HepG2 (cell line): ENCODE data around the gene SLC19A3. TPM values are rescaled to one million over a fixed set of nuclear protein-coding genes. Genes with fewer than 3 reads are reported as not detected.

Experiments used
- CENPX ChIP-seq: sonication (generic); formaldehyde crosslinking; IDR thresholded peaks from 2 replicates; pipeline ENCODE4 v1.9.0; 2021; ENCODE audit warnings: mild to moderate bottlenecking, missing genetic modification reagents, moderate library complexity
- DBP ChIP-seq: sonication (generic); formaldehyde crosslinking; IDR thresholded peaks from 2 replicates; pipeline ENCODE4 v1.4.0; 2020; ENCODE audit warnings: missing genetic modification reagents; ENCODE audit errors: not compliant biosample characterization
- HIVEP1 ChIP-seq: sonication (generic); formaldehyde crosslinking; IDR thresholded peaks from 2 replicates; pipeline ENCODE4 v1.4.0; 2020; ENCODE audit warnings: mild to moderate bottlenecking, missing genetic modification reagents
- KLF11 ChIP-seq: IDR thresholded peaks from 2 replicates; pipeline ENCODE4 v1.6.1; 2016; ENCODE audit warnings: missing compliant biosample characterization
- MED8 ChIP-seq: sonication (generic); formaldehyde crosslinking; IDR thresholded peaks from 2 replicates; pipeline ENCODE4 v1.8.1; 2023; ENCODE audit warnings: mild to moderate bottlenecking, missing genetic modification reagents; ENCODE audit not compliant: insufficient replicate concordance
- SAP130 ChIP-seq: IDR thresholded peaks from 2 replicates; pipeline ENCODE4 v1.6.1; 2016; ENCODE audit warnings: low read depth
- SIN3A ChIP-seq: IDR thresholded peaks from 2 replicates; pipeline ENCODE4 v1.6.1; 2011; ENCODE audit warnings: low read depth, mild to moderate bottlenecking, control low read depth, low read length, borderline replicate concordance
- SKI ChIP-seq: fragments of 450-650 bp; IDR thresholded peaks from one replicate; pipeline ENCODE4 v1.6.1; 2018; ENCODE audit warnings: mild to moderate bottlenecking; ENCODE audit not compliant: partially characterized antibody
- TEAD3 ChIP-seq: optimal IDR thresholded peaks from 2 replicates; pipeline ENCODE3; 2016; ENCODE audit warnings: borderline replicate concordance
- TFE3 ChIP-seq: IDR thresholded peaks from 2 replicates; pipeline ENCODE4 v1.6.1; 2016
- TRAFD1 ChIP-seq: sonication (generic); formaldehyde crosslinking; IDR thresholded peaks from 2 replicates; pipeline ENCODE4 v1.5.1; 2020; ENCODE audit warnings: missing genetic modification reagents, mild to moderate bottlenecking, borderline replicate concordance
- ZBTB40 ChIP-seq, 2 experiments: fragments of 450-650 bp in 1 of 2; sonication (generic) in 1 of 2; formaldehyde crosslinking in 1 of 2; IDR thresholded peaks; 2 replicates each; pipeline versions ENCODE4 v1.6.1 to v1.8.0; 2016 to 2022; ENCODE audit warnings: antibody characterized with exemption in 1 of 2, mild to moderate bottlenecking in 1 of 2, missing genetic modification reagents in 1 of 2
- ZNF362 ChIP-seq: sonication (generic); formaldehyde crosslinking; IDR thresholded peaks from 2 replicates; pipeline ENCODE4 v1.4.0; 2020; ENCODE audit warnings: missing genetic modification reagents, mild to moderate bottlenecking, borderline replicate concordance
- ZNF652 ChIP-seq: IDR thresholded peaks from 2 replicates; pipeline ENCODE4 v1.6.1; 2016; ENCODE audit warnings: low read depth, borderline replicate concordance
- polyA plus RNA-seq, 8 experiments: library from polyadenylated mRNA; depleted of rRNA in 3 of 8; stranded (reverse) in 7 of 8; unstranded in 1 of 8; fragments of >200 nt; fragmentation: Illumina TruSeq in 4 of 8; extraction: Trizol in 4 of 8; gene quantifications; 2 replicates each; pipeline versions ENCODE4 v1.2.1 to v1.2.3, GENCODE V29; 2011 to 2016; ENCODE audit warnings: low read depth in 4 of 8, missing spikeins in 1 of 8, mixed read lengths in 1 of 8; ENCODE audit not compliant: insufficient read depth in 1 of 8
- total RNA-seq, 5 experiments: library from RNA; depleted of rRNA; stranded (reverse); fragments of >200 nt; fragmentation: Illumina TruSeq; extraction: Trizol; gene quantifications; 2 replicates each; pipeline ENCODE4 v1.2.3, GENCODE V29; 2016; ENCODE audit warnings: low read depth in 1 of 5

SLC19A3 gene
- total and polyA plus RNA-seq, 2 of the 13 experiments (the other 11 are each of a cell fraction or from before 2014, with no cell fraction given): 2.3 to 5.2 TPM

- TF ChIP-seq TRAFD1 (CRISPR knock-in tag): no peak
- peak; percentile 96 for TF ChIP-seq TFE3 (CRISPR knock-in tag)
- TF ChIP-seq DBP (CRISPR knock-in tag): no peak
- peak; percentile 94 for TF ChIP-seq ZNF652 (CRISPR knock-in tag)
- TF ChIP-seq ZNF362 (CRISPR knock-in tag): peak; percentile 86
- 0 out of 2 replicates have a peak, but pooled peaks have one; percentile 16 for TF ChIP-seq SAP130 (CRISPR knock-in tag)
- no peak for TF ChIP-seq KLF11
- TF ChIP-seq CENPX (CRISPR knock-in tag): no peak
- TF ChIP-seq SKI: no peak
- TF ChIP-seq SIN3A: no peak
- TF ChIP-seq ZBTB40 (IDR thresholded peaks at IDR 0.05): no peak
- no peak; the same call in 1 of the 2 replicates for TF ChIP-seq ZBTB40 (CRISPR knock-in tag; IDR thresholded peaks at IDR 0.05)
- peak; percentile 67 for TF ChIP-seq TEAD3
- TF ChIP-seq MED8 (CRISPR knock-in tag): peak; percentile 78
- 0 out of 2 replicates have a peak, but pooled peaks have one; percentile 39 for TF ChIP-seq HIVEP1 (CRISPR knock-in tag)
Measured at GRCh38 chr2:227759411-227760118, 41.7 kb upstream of the SLC19A3 start (continued).
